Thyroid gland (tissue), 4 donors: Measurements from ENCODE around the gene MEGF6.

ENCODE experiments used
- POLR2A ChIP-seq, 2 donors: fragments of 450-650 bp; IDR thresholded peaks; one replicate each; pipeline ENCODE4 v1.6.1; 2017; ENCODE audit warnings: antibody characterized with exemption in 2 of 2, mild to moderate bottlenecking in 2 of 2, moderate library complexity in 1 of 2
- TF ChIP-seq, protein P1 (sequence below), 6 experiments: fragments of 200-600 bp in 3 of 6; fragments of 450-650 bp in 3 of 6; sonication (generic) in 3 of 6; IDR thresholded peaks; one replicate each; pipeline ENCODE4 v1.5.1; 2016 to 2019; ENCODE audit warnings: antibody characterized with exemption in 6 of 6, mild to moderate bottlenecking in 2 of 6, inconsistent platforms in 1 of 6, moderate library complexity in 1 of 6

DNA sequence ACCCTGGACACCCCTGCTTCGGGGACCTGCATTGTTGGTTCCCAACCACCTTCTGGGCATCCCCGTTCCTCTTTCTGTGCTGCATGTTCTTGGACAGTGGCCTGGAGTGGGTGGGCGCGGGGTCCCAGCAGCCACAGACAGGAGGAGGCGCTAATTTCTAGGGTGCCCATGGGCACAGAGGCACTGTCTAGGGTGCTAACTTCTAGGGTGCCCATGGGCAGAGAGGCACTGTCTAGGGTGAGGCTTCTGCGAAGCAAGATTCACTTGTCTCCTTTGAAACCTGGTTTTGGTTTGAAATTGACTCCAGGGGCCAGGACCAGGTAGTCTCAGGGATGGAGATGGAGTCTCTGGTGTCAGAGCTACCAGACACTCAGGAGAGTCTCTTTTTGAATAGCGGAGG is 815 bp upstream of the MEGF6 start:
- TF ChIP-seq, protein P1, sequence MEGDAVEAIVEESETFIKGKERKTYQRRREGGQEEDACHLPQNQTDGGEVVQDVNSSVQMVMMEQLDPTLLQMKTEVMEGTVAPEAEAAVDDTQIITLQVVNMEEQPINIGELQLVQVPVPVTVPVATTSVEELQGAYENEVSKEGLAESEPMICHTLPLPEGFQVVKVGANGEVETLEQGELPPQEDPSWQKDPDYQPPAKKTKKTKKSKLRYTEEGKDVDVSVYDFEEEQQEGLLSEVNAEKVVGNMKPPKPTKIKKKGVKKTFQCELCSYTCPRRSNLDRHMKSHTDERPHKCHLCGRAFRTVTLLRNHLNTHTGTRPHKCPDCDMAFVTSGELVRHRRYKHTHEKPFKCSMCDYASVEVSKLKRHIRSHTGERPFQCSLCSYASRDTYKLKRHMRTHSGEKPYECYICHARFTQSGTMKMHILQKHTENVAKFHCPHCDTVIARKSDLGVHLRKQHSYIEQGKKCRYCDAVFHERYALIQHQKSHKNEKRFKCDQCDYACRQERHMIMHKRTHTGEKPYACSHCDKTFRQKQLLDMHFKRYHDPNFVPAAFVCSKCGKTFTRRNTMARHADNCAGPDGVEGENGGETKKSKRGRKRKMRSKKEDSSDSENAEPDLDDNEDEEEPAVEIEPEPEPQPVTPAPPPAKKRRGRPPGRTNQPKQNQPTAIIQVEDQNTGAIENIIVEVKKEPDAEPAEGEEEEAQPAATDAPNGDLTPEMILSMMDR (IDR thresholded peaks at IDR 0.05): no peak
- TF ChIP-seq POLR2A (IDR thresholded peaks at IDR 0.05): no peak
